ENCODE data around the gene C3. TPM values are rescaled to one million over a fixed set of nuclear protein-coding genes. Genes with fewer than 3 reads are reported as not detected.
"Not testable (repeated sequence)": the region's sequence is repeated elsewhere in the genome, so short reads cannot be mapped to it uniquely, and the experiment has no call there.

C3 gene
- polyA plus RNA-seq, 1 donor (not counting 4 experiments of a cell fraction or from before 2014, with no cell fraction given), result 10.7 TPM

GRCh38 chr19:6751189-6751588 lies 30.7 kb upstream of the C3 start:
- Histone ChIP-seq H3K4me3 (ENCODE audit: control insufficient read depth in 2 of 3, extremely low read depth in 1 of 3, insufficient read depth in 2 of 3, low read depth in 1 of 3, low read length in 3 of 3) (no peak overlapping the region), H3K79me2 (ENCODE audit: control insufficient read depth, insufficient read depth, low read length) (peaks cover 2% of the 10 kb centered on the region), H3K9me1 (ENCODE audit: control insufficient read depth, extremely low read depth, insufficient read depth, low read length) (no peaks in the 10 kb centered on the region), H3K27ac (ENCODE audit: control insufficient read depth, insufficient read depth, low read length) (no peak overlapping the region), H3K4me1 (ENCODE audit: control insufficient read depth, extremely low read depth, insufficient read depth, low read length) (no peaks in the 10 kb centered on the region), H3K36me3 (ENCODE audit: control insufficient read depth in 2 of 2, extremely low read depth in 1 of 2, insufficient read depth in 2 of 2, low read length in 2 of 2) (peaks cover 42 to 44% of the 10 kb centered on the region in 2 experiments), H3K4me2 (ENCODE audit: control insufficient read depth, extremely low read depth, insufficient read depth, low read depth, low read length) (no peak overlapping the region), H3K9ac (ENCODE audit: control insufficient read depth, extremely low read depth, insufficient read depth, low read length) (no peak overlapping the region), H3K27me3 (ENCODE audit: control insufficient read depth, extremely low read depth, insufficient read depth, low read length) (no peaks in the 10 kb centered on the region), H4K20me1 (ENCODE audit: control insufficient read depth, extremely low read depth, insufficient read depth, low read length) (peaks cover 8% of the 10 kb centered on the region), H3K9me3 (ENCODE audit: control insufficient read depth, low read depth, low read length) (no peaks in the 10 kb centered on the region), H2AFZ (ENCODE audit: control insufficient read depth, low read length) (no peak overlapping the region)
- dilution Hi-C loops (cut with MboI; ENCODE audit: extremely low pct_ligation_motif_present, low sequenced_read_pairs), result no loop called here
- TF ChIP-seq EZH2 (IDR thresholded peaks at IDR 0.05; ENCODE audit: low read length), result no peak
- TF ChIP-seq, protein P1, sequence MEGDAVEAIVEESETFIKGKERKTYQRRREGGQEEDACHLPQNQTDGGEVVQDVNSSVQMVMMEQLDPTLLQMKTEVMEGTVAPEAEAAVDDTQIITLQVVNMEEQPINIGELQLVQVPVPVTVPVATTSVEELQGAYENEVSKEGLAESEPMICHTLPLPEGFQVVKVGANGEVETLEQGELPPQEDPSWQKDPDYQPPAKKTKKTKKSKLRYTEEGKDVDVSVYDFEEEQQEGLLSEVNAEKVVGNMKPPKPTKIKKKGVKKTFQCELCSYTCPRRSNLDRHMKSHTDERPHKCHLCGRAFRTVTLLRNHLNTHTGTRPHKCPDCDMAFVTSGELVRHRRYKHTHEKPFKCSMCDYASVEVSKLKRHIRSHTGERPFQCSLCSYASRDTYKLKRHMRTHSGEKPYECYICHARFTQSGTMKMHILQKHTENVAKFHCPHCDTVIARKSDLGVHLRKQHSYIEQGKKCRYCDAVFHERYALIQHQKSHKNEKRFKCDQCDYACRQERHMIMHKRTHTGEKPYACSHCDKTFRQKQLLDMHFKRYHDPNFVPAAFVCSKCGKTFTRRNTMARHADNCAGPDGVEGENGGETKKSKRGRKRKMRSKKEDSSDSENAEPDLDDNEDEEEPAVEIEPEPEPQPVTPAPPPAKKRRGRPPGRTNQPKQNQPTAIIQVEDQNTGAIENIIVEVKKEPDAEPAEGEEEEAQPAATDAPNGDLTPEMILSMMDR (optimal IDR thresholded peaks at IDR 0.05 in 1 of 3, IDR thresholded peaks at IDR 0.05 in 1 of 3, conservative IDR thresholded peaks at IDR 0.05 in 1 of 3; ENCODE audit: extremely low read depth in 1 of 3, insufficient read depth in 2 of 3, low read length in 3 of 3), result no peak
- no peak for FAIRE-seq
- no peak for DNase-seq (ENCODE audit: low read depth, low spot score)

- Histone ChIP-seq H3K4me1 (ENCODE audit: control insufficient read depth, extremely low read depth, insufficient read depth, low read length) (peaks cover 6% of the 10 kb centered on the region), H3K4me2 (ENCODE audit: control insufficient read depth, extremely low read depth, insufficient read depth, low read depth, low read length) (no peak overlapping the region), H3K36me3 (ENCODE audit: control insufficient read depth in 2 of 2, extremely low read depth in 1 of 2, insufficient read depth in 2 of 2, low read length in 2 of 2) (peaks cover 45 to 47% of the 10 kb centered on the region in 2 experiments), H3K4me3 (ENCODE audit: control insufficient read depth in 2 of 3, extremely low read depth in 1 of 3, insufficient read depth in 2 of 3, low read depth in 1 of 3, low read length in 3 of 3) (no peak overlapping the region), H3K9me3 (ENCODE audit: control insufficient read depth, low read depth, low read length) (no peaks in the 10 kb centered on the region), H3K27ac (ENCODE audit: control insufficient read depth, insufficient read depth, low read length) (no peak overlapping the region), H3K27me3 (ENCODE audit: control insufficient read depth, extremely low read depth, insufficient read depth, low read length) (no peaks in the 10 kb centered on the region), H4K20me1 (ENCODE audit: control insufficient read depth, extremely low read depth, insufficient read depth, low read length) (peaks cover 6% of the 10 kb centered on the region), H3K9me1 (ENCODE audit: control insufficient read depth, extremely low read depth, insufficient read depth, low read length) (no peaks in the 10 kb centered on the region), H3K79me2 (ENCODE audit: control insufficient read depth, insufficient read depth, low read length) (peaks cover 3% of the 10 kb centered on the region), H3K9ac (ENCODE audit: control insufficient read depth, extremely low read depth, insufficient read depth, low read length) (no peak overlapping the region), H2AFZ (ENCODE audit: control insufficient read depth, low read length) (no peak overlapping the region)
- dilution Hi-C loops (cut with MboI; ENCODE audit: extremely low pct_ligation_motif_present, low sequenced_read_pairs), result no loop called here
- TF ChIP-seq EZH2 (IDR thresholded peaks at IDR 0.05; ENCODE audit: low read length), result no peak
- TF ChIP-seq, protein P1 (optimal IDR thresholded peaks at IDR 0.05 in 1 of 3, IDR thresholded peaks at IDR 0.05 in 1 of 3, conservative IDR thresholded peaks at IDR 0.05 in 1 of 3; ENCODE audit: extremely low read depth in 1 of 3, insufficient read depth in 2 of 3, low read length in 3 of 3), result no peak
- FAIRE-seq (no peak), DNase-seq (ENCODE audit: low read depth, low spot score) (no peak)
These were observed 29.6 kb upstream of the C3 start for GRCh38 chr19:6750062-6750461.

- dilution Hi-C loops (cut with MboI; ENCODE audit: extremely low pct_ligation_motif_present, low sequenced_read_pairs), result not testable (repeated sequence)
These were observed 28.1 kb upstream of the C3 start for GRCh38 chr19:6748543-6748942.

More at GRCh38 chr19:6748543-6748942, 28.1 kb upstream of the C3 start:
- not testable (repeated sequence) for H3K4me2 ChIP-seq (ENCODE audit: control insufficient read depth, extremely low read depth, insufficient read depth, low read depth, low read length); H3K27ac ChIP-seq (ENCODE audit: control insufficient read depth, insufficient read depth, low read length); H3K9ac ChIP-seq (ENCODE audit: control insufficient read depth, extremely low read depth, insufficient read depth, low read length); H3K4me3 ChIP-seq (ENCODE audit: control insufficient read depth in 2 of 3, extremely low read depth in 1 of 3, insufficient read depth in 2 of 3, low read depth in 1 of 3, low read length in 3 of 3); H3K9me3 ChIP-seq (ENCODE audit: control insufficient read depth, low read depth, low read length); H3K9me1 ChIP-seq (ENCODE audit: control insufficient read depth, extremely low read depth, insufficient read depth, low read length); FAIRE-seq; DNase-seq (ENCODE audit: low read depth, low spot score); H3K79me2 ChIP-seq (ENCODE audit: control insufficient read depth, insufficient read depth, low read length); H3K27me3 ChIP-seq (ENCODE audit: control insufficient read depth, extremely low read depth, insufficient read depth, low read length); H4K20me1 ChIP-seq (ENCODE audit: control insufficient read depth, extremely low read depth, insufficient read depth, low read length); H2AFZ ChIP-seq (ENCODE audit: control insufficient read depth, low read length)
- Histone ChIP-seq H3K36me3 (ENCODE audit: control insufficient read depth in 2 of 2, extremely low read depth in 1 of 2, insufficient read depth in 2 of 2, low read length in 2 of 2) (peaks cover 41 to 43% of the 10 kb centered on the region in 2 experiments), H3K4me1 (ENCODE audit: control insufficient read depth, extremely low read depth, insufficient read depth, low read length) (peaks cover 18% of the 10 kb centered on the region)

Data from keratinocyte (primary cell).